ENCODE data around the gene PTGFRN. TPM values are rescaled to one million over a fixed set of nuclear protein-coding genes. Genes with fewer than 3 reads are reported as not detected.

The PTGFRN gene
- total and polyA plus RNA-seq, 2 of the 8 experiments (the other 6 are each of a cell fraction or from before 2014, with no cell fraction given): 13.0 to 32.6 TPM

- FAIRE-seq: no peak
Measured at GRCh38 chr1:116994411-116994810, 84.7 kb downstream of the PTGFRN start.

More at GRCh38 chr1:116994411-116994810, 84.7 kb downstream of the PTGFRN start:
- no peak overlapping the region for H2BK5ac ChIP-seq (ENCODE audit: low read depth, low read length)
- TF ChIP-seq NRF1 (IDR thresholded peaks at IDR 0.05; ENCODE audit: low read depth, low read length) (no peak), SRF (IDR thresholded peaks at IDR 0.05; ENCODE audit: low read depth, low read length) (no peak), CBX5 (IDR thresholded peaks at IDR 0.05; ENCODE audit: low read depth, low read length) (no peak), PHF8 (conservative IDR thresholded peaks at IDR 0.05; ENCODE audit: low read depth, low read length) (no peak), ATF3 (IDR thresholded peaks at IDR 0.05; ENCODE audit: insufficient read depth, low read depth, low read length) (no peak), E2F6 (IDR thresholded peaks at IDR 0.05) (no peak), CREB1 (IDR thresholded peaks at IDR 0.05) (no peak), MAFK (IDR thresholded peaks at IDR 0.05; ENCODE audit: low read depth, low read length) (no peak), SIRT6 (IDR thresholded peaks at IDR 0.05; ENCODE audit: low read length) (no peak), EGR1 (IDR thresholded peaks at IDR 0.05; ENCODE audit: borderline replicate concordance, low read depth, low read length) (no peak), TEAD4 (IDR thresholded peaks at IDR 0.05; ENCODE audit: low read depth, low read length) (no peak), BACH1 (IDR thresholded peaks at IDR 0.05; ENCODE audit: low read length) (no peak)
- no peak overlapping the region for H3K23ac ChIP-seq (ENCODE audit: insufficient read length)
- H2BK12ac ChIP-seq (ENCODE audit: low read depth, low read length): no peak overlapping the region
- H3K23me2 ChIP-seq (ENCODE audit: low read depth, low read length): no peaks in the 10 kb centered on the region; the same call in 1 of the 2 replicates
- H4K5ac ChIP-seq (ENCODE audit: insufficient read length, low read depth, low read length): no peak overlapping the region
- no peak overlapping the region for H3K56ac ChIP-seq (replicated peaks; ENCODE audit: insufficient read length, low read depth, low read length)
- H3K36me3 ChIP-seq (ENCODE audit: control insufficient read depth in 2 of 4, insufficient read depth in 4 of 4, low read length in 3 of 4): no peaks in the 10 kb centered on the region
- H3K4me1 ChIP-seq (replicated peaks in 1 of 4; ENCODE audit: control insufficient read depth in 3 of 4, insufficient read depth in 4 of 4, low read length in 3 of 4): peaks cover 0 to 4% (median 0%) of the 10 kb centered on the region in 4 experiments; a peak in 1 of 7 replicates
- H3K4ac ChIP-seq (replicated peaks; ENCODE audit: insufficient read length, low read depth, low read length): no peak overlapping the region
- H3K79me2 ChIP-seq (ENCODE audit: control insufficient read depth in 1 of 2, insufficient read depth in 2 of 2, low read length in 2 of 2): no peaks in the 10 kb centered on the region
- no peak overlapping the region for H2BK15ac ChIP-seq (ENCODE audit: low read length)
- H2BK20ac ChIP-seq (ENCODE audit: low read length): no peak overlapping the region
- H3K27ac ChIP-seq (ENCODE audit: low read depth, low read length): no peak overlapping the region
- no peak overlapping the region for H4K91ac ChIP-seq (replicated peaks; ENCODE audit: insufficient read length, low read length)
- H3K14ac ChIP-seq (ENCODE audit: insufficient read length): no peak overlapping the region
- no peak overlapping the region for H2BK120ac ChIP-seq (replicated peaks; ENCODE audit: low read depth, low read length)
- no peak overlapping the region for H4K8ac ChIP-seq (ENCODE audit: extremely low read depth, insufficient read depth, low read length)
- H2AFZ ChIP-seq (ENCODE audit: low read length): no peak overlapping the region
- no peak overlapping the region for H3K18ac ChIP-seq (ENCODE audit: extremely low read depth, low read length)
- H3K9me3 ChIP-seq (ENCODE audit: insufficient read depth in 2 of 2, low read depth in 1 of 2, low read length in 1 of 2): 0 out of 4 replicates have a peak, but pooled peaks cover 0 to 3% of the 10 kb centered on the region in 2 experiments
- H3K4me2 ChIP-seq (ENCODE audit: insufficient read depth in 1 of 2, low read depth in 2 of 2, low read length in 2 of 2): no peak overlapping the region
- no peak overlapping the region for H3K4me3 ChIP-seq (ENCODE audit: extremely low read depth in 1 of 4, insufficient read depth in 2 of 4, low read depth in 3 of 4, low read length in 4 of 4)
- no peaks in the 10 kb centered on the region for H3K27me3 ChIP-seq (replicated peaks in 1 of 4; ENCODE audit: control insufficient read depth in 3 of 4, extremely low read depth in 1 of 4, insufficient read depth in 3 of 4, low read length in 3 of 4)
- no peak overlapping the region for H2AK5ac ChIP-seq (ENCODE audit: low read depth, low read length)
- POLR2A ChIA-PET (ENCODE audit: partially characterized antibody): no interaction called here
- no peak overlapping the region for H3K9ac ChIP-seq (replicated peaks in 1 of 4; ENCODE audit: extremely low read depth in 1 of 4, low read depth in 3 of 4, low read length in 3 of 4)
- H3K79me1 ChIP-seq (ENCODE audit: low read depth, low read length): no peaks in the 10 kb centered on the region
- DNase-seq (ENCODE audit: low read depth in 1 of 2, low spot score in 2 of 2): no peak
- 84% methylated on average over 2 of the region's 2 CpGs; no CpG with 5 or more reads in 1 of the 2 experiments for WGBS, 2 experiments (ENCODE audit: extremely low coverage in 1 of 2, insufficient coverage in 1 of 2, insufficient read length in 1 of 2, insufficient replicate concordance in 2 of 2, low coverage in 1 of 2, low lambda C conversion rate in 2 of 2, missing lambda C conversion rate in 1 of 2)
- H4K20me1 ChIP-seq (replicated peaks in 1 of 2; ENCODE audit: control insufficient read depth in 1 of 2, insufficient read depth in 2 of 2, low read length in 2 of 2): no peaks in the 10 kb centered on the region
- CTCF ChIA-PET (ENCODE audit: partially characterized antibody): interaction anchor here (1.3 kb wide), 1 partner anchor 12 kb away, joined by 3 read pairs; no protein-coding TSS in a partner anchor

All from H1 (cell line).